ENCODE results near the gene ZNF217. TPM values are rescaled to one million over a fixed set of nuclear protein-coding genes. Genes with fewer than 3 reads are reported as not detected.

Gene ZNF217
- total RNA-seq, 2 experiments from 2014 or later: 89.5 to 90.4 TPM

GRCh38 chr20:53576586-53577318, 16.9 kb downstream of the ZNF217 start:
- POLR2A ChIA-PET: interaction anchor here (1.8 kb wide), 1 partner anchor 33 kb away, joined by 4 read pairs; no protein-coding TSS in a partner anchor
- Mint-ChIP-seq H3K27me3 (no peaks in the 10 kb centered on the region), H3K4me3 (no peak overlapping the region), H3K9me3 (no peaks in the 10 kb centered on the region), H3K4me1 (peaks cover 87% of the 10 kb centered on the region), H3K36me3 (ENCODE audit: low read depth) (peaks cover 87% of the 10 kb centered on the region), H3K27ac (peak overlapping the region; percentile 33)
- CTCF ChIA-PET: interaction anchor here (1.7 to 3.8 kb wide), 2 partner anchors 339 to 362 kb away, joined by 19 to 42 read pairs; no protein-coding TSS in a partner anchor
- DNase-seq: no peak

GRCh38 chr20:53576195-53576580, 17.5 kb downstream of the ZNF217 start:
- H3K9me3 Mint-ChIP-seq: no peaks in the 10 kb centered on the region
- no peak for DNase-seq
- peaks cover 85% of the 10 kb centered on the region for H3K4me1 Mint-ChIP-seq
- H3K27me3 Mint-ChIP-seq: no peaks in the 10 kb centered on the region
- peak overlapping the region; percentile 62 for H3K27ac Mint-ChIP-seq
- H3K36me3 Mint-ChIP-seq (ENCODE audit: low read depth): peaks cover 87% of the 10 kb centered on the region
- ChIA-PET CTCF (interaction anchor here (1.4 kb wide), 1 partner anchor 364 kb away, joined by 4 read pairs; no protein-coding TSS in a partner anchor), POLR2A (no interaction called here)
- H3K4me3 Mint-ChIP-seq: no peak overlapping the region

- H3K4me3 Mint-ChIP-seq: no peak overlapping the region
- no peak for DNase-seq
- peaks cover 88% of the 10 kb centered on the region for H3K36me3 Mint-ChIP-seq (ENCODE audit: low read depth)
- peaks cover 83% of the 10 kb centered on the region for H3K4me1 Mint-ChIP-seq
- H3K9me3 Mint-ChIP-seq: no peaks in the 10 kb centered on the region
- POLR2A ChIA-PET: interaction anchor here (1.3 kb wide), 1 partner anchor 296 kb away, joined by 4 read pairs; no protein-coding TSS in a partner anchor
- CTCF ChIA-PET: interaction anchor here (1.4 kb wide), 1 partner anchor 364 kb away, joined by 4 read pairs; no protein-coding TSS in a partner anchor
- no peaks in the 10 kb centered on the region for H3K27me3 Mint-ChIP-seq
- peak overlapping the region; percentile 27 for H3K27ac Mint-ChIP-seq
Observed at GRCh38 chr20:53575481-53576194, 18.0 kb downstream of the ZNF217 start.

- H3K9me3 Mint-ChIP-seq: no peaks in the 10 kb centered on the region
- no peak overlapping the region for H3K4me3 Mint-ChIP-seq
- H3K27ac Mint-ChIP-seq: peak overlapping the region; percentile 29
- ChIA-PET POLR2A (interaction anchor here (1.3 kb wide), 1 partner anchor 297 kb away, joined by 4 read pairs; no protein-coding TSS in a partner anchor), CTCF (interaction anchor here (0.7 to 1.4 kb wide), 3 partner anchors 323 to 365 kb away, joined by 3 to 4 read pairs (median 3); no protein-coding TSS in a partner anchor)
- peaks cover 86% of the 10 kb centered on the region for H3K36me3 Mint-ChIP-seq (ENCODE audit: low read depth)
- H3K4me1 Mint-ChIP-seq: peaks cover 80% of the 10 kb centered on the region
- H3K27me3 Mint-ChIP-seq: no peaks in the 10 kb centered on the region
- no peak for DNase-seq
Observed at GRCh38 chr20:53574819-53575218, 18.8 kb downstream of the ZNF217 start.

- DNase-seq: no peak
- no peaks in the 10 kb centered on the region for H3K9me3 Mint-ChIP-seq
- POLR2A ChIA-PET: no interaction called here
- H3K27me3 Mint-ChIP-seq: no peaks in the 10 kb centered on the region
- H3K36me3 Mint-ChIP-seq (ENCODE audit: low read depth): peaks cover 85% of the 10 kb centered on the region
- peaks cover 78% of the 10 kb centered on the region for H3K4me1 Mint-ChIP-seq
- no peak overlapping the region for H3K4me3 Mint-ChIP-seq
- H3K27ac Mint-ChIP-seq: peak overlapping the region; percentile 29
- CTCF ChIA-PET: interaction anchor here (0.6 to 0.7 kb wide), 3 partner anchors 130 to 329 kb away, joined by 3 read pairs; no protein-coding TSS in a partner anchor
Observed at GRCh38 chr20:53574259-53574789, 19.3 kb downstream of the ZNF217 start.

GRCh38 chr20:53571555-53572286, 21.9 kb downstream of the ZNF217 start:
- DNase-seq: no peak
- CTCF ChIA-PET: interaction anchor here (1.6 kb wide), 1 partner anchor 345 kb away, joined by 3 read pairs; no protein-coding TSS in a partner anchor
- H3K9me3 Mint-ChIP-seq: no peaks in the 10 kb centered on the region
- H3K36me3 Mint-ChIP-seq (ENCODE audit: low read depth): peaks cover 78% of the 10 kb centered on the region
- H3K27ac Mint-ChIP-seq: peak overlapping the region; percentile 24
- H3K4me1 Mint-ChIP-seq: peaks cover 57% of the 10 kb centered on the region
- POLR2A ChIA-PET: no interaction called here
- H3K27me3 Mint-ChIP-seq: no peaks in the 10 kb centered on the region
- no peak overlapping the region for H3K4me3 Mint-ChIP-seq

GRCh38 chr20:53570446-53571276, 23.0 kb downstream of the ZNF217 start:
- POLR2A ChIA-PET: interaction anchor here (0.5 kb wide), 1 partner anchor 240 kb away, joined by 3 read pairs; no protein-coding TSS in a partner anchor
- Mint-ChIP-seq H3K4me1 (peaks cover 46% of the 10 kb centered on the region), H3K36me3 (ENCODE audit: low read depth) (peaks cover 75% of the 10 kb centered on the region), H3K4me3 (no peak overlapping the region), H3K27ac (no peak overlapping the region), H3K9me3 (no peaks in the 10 kb centered on the region), H3K27me3 (no peaks in the 10 kb centered on the region)
- CTCF ChIA-PET: interaction anchor here (0.7 to 1.6 kb wide), 2 partner anchors 9 to 346 kb away, joined by 3 read pairs; no protein-coding TSS in a partner anchor
- no peak for DNase-seq

- DNase-seq: no peak
- no peaks in the 10 kb centered on the region for H3K9me3 Mint-ChIP-seq
- no peak overlapping the region for H3K27ac Mint-ChIP-seq
- peaks cover 73% of the 10 kb centered on the region for H3K36me3 Mint-ChIP-seq (ENCODE audit: low read depth)
- no peak overlapping the region for H3K4me3 Mint-ChIP-seq
- POLR2A ChIA-PET: no interaction called here
- CTCF ChIA-PET: interaction anchor here (1.2 to 1.6 kb wide), 4 partner anchors 8 to 595 kb away, joined by 3 to 4 read pairs (median 3); no protein-coding TSS in a partner anchor
- peaks cover 38% of the 10 kb centered on the region for H3K4me1 Mint-ChIP-seq
- H3K27me3 Mint-ChIP-seq: no peaks in the 10 kb centered on the region
Observed at GRCh38 chr20:53569606-53570307, 23.9 kb downstream of the ZNF217 start.

GRCh38 chr20:53569005-53569404, 24.6 kb downstream of the ZNF217 start:
- Mint-ChIP-seq H3K36me3 (ENCODE audit: low read depth) (peaks cover 66% of the 10 kb centered on the region), H3K4me3 (no peak overlapping the region), H3K4me1 (peaks cover 30% of the 10 kb centered on the region), H3K27ac (no peak overlapping the region), H3K9me3 (no peaks in the 10 kb centered on the region), H3K27me3 (no peaks in the 10 kb centered on the region)
- CTCF ChIA-PET: interaction anchor here (1.2 kb wide), 3 partner anchors 9 to 594 kb away, joined by 3 to 4 read pairs (median 3); no protein-coding TSS in a partner anchor
- POLR2A ChIA-PET: no interaction called here
- no peak for DNase-seq

GRCh38 chr20:53568351-53568750, 25.3 kb downstream of the ZNF217 start:
- Mint-ChIP-seq H3K27me3 (no peaks in the 10 kb centered on the region), H3K27ac (no peak overlapping the region), H3K4me3 (no peak overlapping the region), H3K9me3 (no peaks in the 10 kb centered on the region), H3K4me1 (peaks cover 28% of the 10 kb centered on the region), H3K36me3 (ENCODE audit: low read depth) (peaks cover 65% of the 10 kb centered on the region)
- CTCF ChIA-PET: interaction anchor here (1.2 kb wide), 2 partner anchors 348 to 594 kb away, joined by 3 to 4 read pairs; no protein-coding TSS in a partner anchor
- POLR2A ChIA-PET: no interaction called here
- DNase-seq: no peak

- no peak for DNase-seq
- no peak overlapping the region for H3K27ac Mint-ChIP-seq
- peaks cover 24% of the 10 kb centered on the region for H3K4me1 Mint-ChIP-seq
Observed at GRCh38 chr20:53567379-53567917, 26.2 kb downstream of the ZNF217 start.

More at GRCh38 chr20:53567379-53567917, 26.2 kb downstream of the ZNF217 start:
- Mint-ChIP-seq H3K27me3 (no peaks in the 10 kb centered on the region), H3K4me3 (no peak overlapping the region), H3K9me3 (no peaks in the 10 kb centered on the region), H3K36me3 (ENCODE audit: low read depth) (peaks cover 60% of the 10 kb centered on the region)
- CTCF ChIA-PET: interaction anchor here (1.2 to 1.7 kb wide), 2 partner anchors 20 to 371 kb away, joined by 3 read pairs; no protein-coding TSS in a partner anchor
- POLR2A ChIA-PET: no interaction called here

All from activated CD4-positive, alpha-beta memory T cell treated with anti-CD3 and anti-CD28 coated beads, Interleukin-2, amount 10 ng/mL, durations not matched to agents 7 days and 5 days (primary cell).